ENCODE results near the gene PARP2. TPM values are rescaled to one million over a fixed set of nuclear protein-coding genes. Genes with fewer than 3 reads are reported as not detected.

Gene PARP2
- total RNA-seq, 1 donor from 2014 or later, result 17.1 TPM

DNA sequence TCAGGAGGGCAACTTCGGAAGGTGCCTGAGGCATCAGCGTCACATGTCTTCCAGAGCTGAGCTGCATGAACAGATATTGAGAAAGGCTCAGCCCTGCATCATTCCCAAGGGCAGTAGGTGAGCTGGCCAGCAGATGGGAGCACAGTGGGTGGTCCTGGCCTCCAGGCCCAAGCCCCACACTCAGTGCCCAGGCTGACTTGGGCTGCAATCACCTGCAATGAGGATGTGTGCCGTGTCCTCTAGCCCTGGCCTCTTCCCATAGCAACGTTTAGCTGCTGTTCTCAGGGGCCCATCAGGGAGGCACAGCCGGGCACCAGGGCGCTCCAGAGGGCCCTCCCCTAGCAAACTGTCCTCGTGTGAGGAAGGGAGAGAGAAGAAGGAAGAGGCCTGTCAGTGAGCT, 37.9 kb downstream of the PARP2 start:
- TF ChIP-seq, protein P1, sequence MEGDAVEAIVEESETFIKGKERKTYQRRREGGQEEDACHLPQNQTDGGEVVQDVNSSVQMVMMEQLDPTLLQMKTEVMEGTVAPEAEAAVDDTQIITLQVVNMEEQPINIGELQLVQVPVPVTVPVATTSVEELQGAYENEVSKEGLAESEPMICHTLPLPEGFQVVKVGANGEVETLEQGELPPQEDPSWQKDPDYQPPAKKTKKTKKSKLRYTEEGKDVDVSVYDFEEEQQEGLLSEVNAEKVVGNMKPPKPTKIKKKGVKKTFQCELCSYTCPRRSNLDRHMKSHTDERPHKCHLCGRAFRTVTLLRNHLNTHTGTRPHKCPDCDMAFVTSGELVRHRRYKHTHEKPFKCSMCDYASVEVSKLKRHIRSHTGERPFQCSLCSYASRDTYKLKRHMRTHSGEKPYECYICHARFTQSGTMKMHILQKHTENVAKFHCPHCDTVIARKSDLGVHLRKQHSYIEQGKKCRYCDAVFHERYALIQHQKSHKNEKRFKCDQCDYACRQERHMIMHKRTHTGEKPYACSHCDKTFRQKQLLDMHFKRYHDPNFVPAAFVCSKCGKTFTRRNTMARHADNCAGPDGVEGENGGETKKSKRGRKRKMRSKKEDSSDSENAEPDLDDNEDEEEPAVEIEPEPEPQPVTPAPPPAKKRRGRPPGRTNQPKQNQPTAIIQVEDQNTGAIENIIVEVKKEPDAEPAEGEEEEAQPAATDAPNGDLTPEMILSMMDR (IDR thresholded peaks at IDR 0.05), result no peak
- DNase-seq, result no peak
- peaks cover 100% of the 10 kb centered on the region for H3K36me3 ChIP-seq

DNA sequence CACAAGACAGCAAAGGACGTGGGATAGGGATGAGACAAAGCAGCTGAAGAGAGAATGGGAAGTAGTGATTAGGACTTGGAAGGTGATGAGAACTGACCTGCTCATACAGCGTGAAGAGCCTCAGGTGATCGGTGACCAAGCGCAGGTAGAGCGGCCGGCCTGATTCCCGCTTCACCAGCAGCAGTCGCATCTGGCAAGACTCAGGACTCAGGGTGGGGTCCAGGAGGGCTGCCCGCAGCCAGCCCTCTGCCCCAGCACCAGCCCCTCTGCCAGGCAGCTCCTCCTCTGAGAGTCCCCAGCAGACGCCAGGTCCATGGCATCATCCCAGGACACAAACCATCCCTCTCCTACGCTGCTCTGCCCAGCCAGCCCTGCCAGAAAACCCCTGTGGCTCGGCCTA, 39.1 kb downstream of the PARP2 start:
- Histone ChIP-seq H3K9me3 (no peaks in the 10 kb centered on the region), H3K36me3 (peaks cover 97% of the 10 kb centered on the region), H3K27me3 (ENCODE audit: low read depth) (no peaks in the 10 kb centered on the region), H3K27ac (no peak overlapping the region), H3K4me3 (no peak overlapping the region), H3K4me1 (no peaks in the 10 kb centered on the region)
- DNase-seq (no peak), ATAC-seq (no peak)
- intact Hi-C loops (cut with DNase I), result no loop called here
- TF ChIP-seq, protein P1 (IDR thresholded peaks at IDR 0.05), result no peak

More for the DNA sequence above, 37.9 kb downstream of the PARP2 start:
- Histone ChIP-seq H3K27ac (no peak overlapping the region), H3K9me3 (no peaks in the 10 kb centered on the region), H3K4me3 (no peak overlapping the region), H3K27me3 (ENCODE audit: low read depth) (no peaks in the 10 kb centered on the region), H3K4me1 (no peaks in the 10 kb centered on the region)
- no peak for ATAC-seq
- intact Hi-C loops (cut with DNase I), result no loop called here

DNA sequence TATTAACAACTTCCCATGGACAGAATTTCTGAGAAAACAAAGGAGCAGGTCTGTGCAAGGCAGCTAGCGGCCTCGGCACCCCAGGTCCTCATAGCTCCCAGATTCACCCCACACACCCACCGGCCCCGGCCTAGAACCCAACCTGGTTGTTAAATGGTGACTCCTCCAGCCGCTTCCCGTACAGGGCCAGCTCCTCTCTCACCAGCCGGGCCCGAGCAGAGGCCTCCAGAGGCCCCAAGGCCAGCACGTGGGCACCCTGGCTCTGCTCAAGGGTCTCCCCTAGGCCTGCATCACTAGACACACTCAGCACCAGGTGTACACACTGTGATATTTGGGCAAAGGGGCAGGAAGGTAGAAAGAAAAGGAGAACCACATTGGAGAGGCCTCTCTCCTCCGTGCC, 39.6 kb downstream of the PARP2 start:
- H3K27ac ChIP-seq, result no peak overlapping the region
- H3K9me3 ChIP-seq, result no peaks in the 10 kb centered on the region
- H3K27me3 ChIP-seq (ENCODE audit: low read depth), result no peaks in the 10 kb centered on the region
- DNase-seq, result no peak
- TF ChIP-seq, protein P1 (IDR thresholded peaks at IDR 0.05), result no peak
- peaks cover 97% of the 10 kb centered on the region for H3K36me3 ChIP-seq
- no peak for ATAC-seq
- no peak overlapping the region for H3K4me3 ChIP-seq
- H3K4me1 ChIP-seq, result no peaks in the 10 kb centered on the region
- intact Hi-C loops (cut with DNase I), result no loop called here

DNA sequence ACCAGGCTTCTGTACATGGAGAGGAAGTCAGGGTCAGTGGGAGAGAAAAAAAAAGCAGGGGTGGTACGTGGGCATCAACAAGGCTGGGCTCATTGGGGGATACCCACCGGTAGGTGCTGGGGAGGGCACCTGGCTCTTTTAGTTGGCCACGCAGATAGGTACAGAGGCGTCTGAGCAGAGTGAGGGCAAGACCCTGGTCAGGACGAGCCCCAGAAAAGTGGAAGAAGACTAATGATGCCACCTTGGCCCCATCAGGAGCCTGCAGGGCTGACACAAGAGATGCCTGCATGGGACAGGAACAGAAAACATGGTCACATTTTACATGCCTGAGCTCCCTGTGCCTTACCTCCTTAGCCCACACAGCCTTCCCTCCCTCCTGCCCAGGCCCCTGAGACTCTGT, 40.2 kb downstream of the PARP2 start:
- no peak for ATAC-seq
- intact Hi-C loops (cut with DNase I), result no loop called here
- Histone ChIP-seq H3K4me3 (no peak overlapping the region), H3K27me3 (ENCODE audit: low read depth) (no peaks in the 10 kb centered on the region), H3K9me3 (no peaks in the 10 kb centered on the region), H3K36me3 (peaks cover 97% of the 10 kb centered on the region), H3K4me1 (no peaks in the 10 kb centered on the region), H3K27ac (no peak overlapping the region)
- TF ChIP-seq, protein P1 (IDR thresholded peaks at IDR 0.05), result no peak
- no peak for DNase-seq

DNA sequence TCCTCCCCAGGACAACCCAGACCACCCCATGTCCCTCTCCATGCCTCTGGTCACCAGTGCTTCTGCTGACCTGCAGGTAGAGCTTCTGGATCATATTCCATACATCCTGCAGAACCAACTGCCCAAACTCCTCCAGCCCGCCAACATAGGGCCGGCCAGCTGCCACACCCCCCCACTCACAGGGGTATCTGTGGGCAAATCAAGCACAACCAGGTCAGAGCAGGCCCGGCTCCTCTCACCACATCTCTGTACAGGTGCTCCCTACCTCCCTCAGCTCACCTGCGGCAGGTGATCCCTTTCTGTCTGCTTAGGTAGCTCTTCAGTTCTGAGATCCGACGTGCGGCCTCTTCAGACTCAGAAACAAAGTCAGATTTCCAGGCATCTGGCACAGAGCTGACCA, 40.9 kb downstream of the PARP2 start:
- no peaks in the 10 kb centered on the region for H3K4me1 ChIP-seq
- peaks cover 97% of the 10 kb centered on the region for H3K36me3 ChIP-seq
- no peak overlapping the region for H3K4me3 ChIP-seq
- intact Hi-C loops (cut with DNase I), result no loop called here
- no peak overlapping the region for H3K27ac ChIP-seq
- DNase-seq (no peak), ATAC-seq (no peak)
- no peaks in the 10 kb centered on the region for H3K27me3 ChIP-seq (ENCODE audit: low read depth)
- TF ChIP-seq, protein P1 (IDR thresholded peaks at IDR 0.05), result no peak
- H3K9me3 ChIP-seq, result no peaks in the 10 kb centered on the region

DNA sequence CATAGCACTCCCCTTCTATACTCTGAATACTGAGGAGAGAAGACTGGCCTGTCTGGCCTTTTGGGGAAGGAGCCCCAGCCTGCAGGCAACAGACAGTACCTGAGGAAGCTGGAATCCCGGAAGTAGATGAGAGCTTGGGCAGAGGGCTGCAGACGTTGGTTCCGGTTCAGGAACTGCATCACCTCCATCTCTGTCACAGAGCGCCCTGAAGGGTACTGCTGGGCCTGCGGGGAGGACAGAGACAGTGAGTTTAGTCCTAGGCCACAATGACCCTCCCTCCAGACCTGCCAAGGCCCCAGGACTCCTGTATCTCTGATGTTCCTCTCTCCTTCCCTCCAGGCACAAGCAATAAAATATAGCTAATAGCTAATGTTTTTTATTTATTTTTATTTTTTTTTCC, 41.5 kb downstream of the PARP2 start:
- no peaks in the 10 kb centered on the region for H3K27me3 ChIP-seq (ENCODE audit: low read depth)
- TF ChIP-seq, protein P1 (IDR thresholded peaks at IDR 0.05), result no peak
- H3K9me3 ChIP-seq, result no peaks in the 10 kb centered on the region
- H3K27ac ChIP-seq, result no peak overlapping the region
- intact Hi-C loops (cut with DNase I), result no loop called here
- H3K4me1 ChIP-seq, result no peaks in the 10 kb centered on the region
- H3K4me3 ChIP-seq, result no peak overlapping the region
- no peak for ATAC-seq
- peaks cover 97% of the 10 kb centered on the region for H3K36me3 ChIP-seq
- no peak for DNase-seq

Measured in lower lobe of right lung (tissue), 2 donors.